WTC11 (cell line): ENCODE measurements around the gene GJC3. TPM values are rescaled to one million over a fixed set of nuclear protein-coding genes. Genes with fewer than 3 reads are reported as not detected.

Experiments used
- ATAC-seq: fragments of 200-7000 bp; cut with Tn5 transposase; 2 replicates; pipeline ENCODE4 v1.10.0; 2021; ENCODE audit warnings: mild to moderate bottlenecking, moderate library complexity
- CTCF ChIA-PET: fragments of 300-600 bp; sonication (Branson Sonifier 250); formaldehyde crosslinking; loops from one replicate; lab custom pipeline; 2021; ENCODE audit warnings: antibody characterized with exemption; lab: Charles Lee
- POLR2A ChIA-PET: fragments of 350-600 bp; sonication (Branson Sonifier 250); formaldehyde crosslinking; loops from one replicate; lab custom pipeline; 2021; ENCODE audit warnings: antibody characterized with exemption; lab: Charles Lee
- DNase-seq: peaks from one replicate; pipeline ENCODE4 v3.0.0; 2021; ENCODE audit warnings: low spot score
- H3K27ac Mint-ChIP-seq: 2 replicates; pipeline ENCODE4 v1.8.0; 2021; ENCODE audit warnings: mixed read lengths
- H3K27me3 Mint-ChIP-seq: 2 replicates; pipeline ENCODE4 v1.8.0; 2021; ENCODE audit warnings: low read depth, mild to moderate bottlenecking, moderate library complexity, mixed read lengths
- H3K36me3 Mint-ChIP-seq: 2 replicates; pipeline ENCODE4 v1.8.0; 2021; ENCODE audit warnings: mixed read lengths
- H3K4me1 Mint-ChIP-seq: 2 replicates; pipeline ENCODE4 v1.8.0; 2022; ENCODE audit warnings: mixed read lengths
- H3K4me3 Mint-ChIP-seq: 2 replicates; pipeline ENCODE4 v1.8.0; 2021; ENCODE audit warnings: mild to moderate bottlenecking, moderate library complexity, mixed read lengths
- H3K9me3 Mint-ChIP-seq: 2 replicates; pipeline ENCODE4 v1.8.0; 2021; ENCODE audit warnings: mixed read lengths
- CBFB ChIP-seq: sonication (generic); formaldehyde crosslinking; IDR thresholded peaks from 2 replicates; pipeline ENCODE4 v1.8.1; 2022; ENCODE audit warnings: mild to moderate bottlenecking, low read depth, missing genetic modification reagents
- CREB1 ChIP-seq: sonication (generic); formaldehyde crosslinking; IDR thresholded peaks from 2 replicates; pipeline ENCODE4 v1.8.0; 2023; ENCODE audit warnings: mild to moderate bottlenecking, missing genetic modification reagents
- ELF4 ChIP-seq: sonication (generic); formaldehyde crosslinking; IDR thresholded peaks from 2 replicates; pipeline ENCODE4 v1.8.1; 2022; ENCODE audit warnings: low read depth, mild to moderate bottlenecking, moderate library complexity, missing genetic modification reagents
- GABPB1 ChIP-seq: sonication (generic); formaldehyde crosslinking; IDR thresholded peaks from 2 replicates; pipeline ENCODE4 v1.8.1; 2023; ENCODE audit warnings: mild to moderate bottlenecking, missing genetic modification reagents
- JUN ChIP-seq: sonication (generic); formaldehyde crosslinking; IDR thresholded peaks from 2 replicates; pipeline ENCODE4 v1.8.0; 2023; ENCODE audit warnings: mild to moderate bottlenecking, missing genetic modification reagents
- NFATC4 ChIP-seq: fragments of 250-450 bp; sonication (Bioruptor Pico); IDR thresholded peaks from 2 replicates; pipeline ENCODE4 v1.9.0; 2021; ENCODE audit warnings: mild to moderate bottlenecking
- NR2C2 ChIP-seq: sonication (generic); formaldehyde crosslinking; IDR thresholded peaks from 2 replicates; pipeline ENCODE4 v1.8.0; 2022; ENCODE audit warnings: mild to moderate bottlenecking, missing genetic modification reagents
- RELA ChIP-seq: sonication (generic); formaldehyde crosslinking; IDR thresholded peaks from 2 replicates; pipeline ENCODE4 v1.8.1; 2022; ENCODE audit warnings: missing genetic modification reagents, mild to moderate bottlenecking, borderline replicate concordance
- SMAD4 ChIP-seq: sonication (generic); formaldehyde crosslinking; IDR thresholded peaks from 2 replicates; pipeline ENCODE4 v1.8.0; 2022; ENCODE audit warnings: mild to moderate bottlenecking, missing genetic modification reagents
- SOX15 ChIP-seq: fragments of 250-450 bp; sonication (Bioruptor Pico); IDR thresholded peaks from 2 replicates; pipeline ENCODE4 v1.9.0; 2021; ENCODE audit warnings: mild to moderate bottlenecking
- TEAD1 ChIP-seq: sonication (generic); formaldehyde crosslinking; IDR thresholded peaks from 2 replicates; pipeline ENCODE4 v1.8.0; 2022; ENCODE audit warnings: mild to moderate bottlenecking, missing genetic modification reagents
- TEAD4 ChIP-seq: sonication (generic); formaldehyde crosslinking; IDR thresholded peaks from 2 replicates; pipeline ENCODE4 v1.8.0; 2022; ENCODE audit warnings: mild to moderate bottlenecking, missing genetic modification reagents
- ZNF121 ChIP-seq: sonication (generic); formaldehyde crosslinking; IDR thresholded peaks from 2 replicates; pipeline ENCODE4 v1.8.0; 2023; ENCODE audit warnings: missing genetic modification reagents
- ZNF317 ChIP-seq: sonication (generic); formaldehyde crosslinking; IDR thresholded peaks from 2 replicates; pipeline ENCODE4 v1.8.1; 2023; ENCODE audit warnings: low read depth, mild to moderate bottlenecking, moderate library complexity, missing genetic modification reagents, borderline replicate concordance
- total RNA-seq: library from RNA; stranded (reverse); gene quantifications from 3 replicates; pipeline ENCODE4 v1.2.3, GENCODE V29; 2021
- TF ChIP-seq, protein P1 (sequence below): sonication (generic); formaldehyde crosslinking; IDR thresholded peaks from 2 replicates; pipeline ENCODE4 v1.8.1; 2022; ENCODE audit warnings: missing genetic modification reagents, borderline replicate concordance
- TF ChIP-seq, protein P2 (sequence below): sonication (generic); formaldehyde crosslinking; IDR thresholded peaks from 2 replicates; pipeline ENCODE4 v1.8.1; 2022; ENCODE audit warnings: low read depth, missing genetic modification reagents, borderline replicate concordance
- TF ChIP-seq, protein P3 (sequence below): sonication (generic); formaldehyde crosslinking; IDR thresholded peaks from 2 replicates; pipeline ENCODE4 v1.8.0; 2023; ENCODE audit warnings: missing genetic modification reagents
- TF ChIP-seq, protein P4 (sequence below): sonication (generic); formaldehyde crosslinking; IDR thresholded peaks from 2 replicates; pipeline ENCODE4 v1.8.1; 2023; ENCODE audit warnings: mild to moderate bottlenecking, moderate library complexity, missing genetic modification reagents
- TF ChIP-seq, protein P5 (sequence below): fragments of 250-450 bp; sonication (Bioruptor Pico); IDR thresholded peaks from 2 replicates; pipeline ENCODE4 v1.8.0; 2021; ENCODE audit warnings: mild to moderate bottlenecking
- TF ChIP-seq, protein P6 (sequence below): fragments of 250-450 bp; sonication (Bioruptor Pico); IDR thresholded peaks from 2 replicates; pipeline ENCODE4 v1.9.0; 2021; ENCODE audit warnings: mild to moderate bottlenecking, borderline replicate concordance

GJC3 gene
- total RNA-seq, 1 experiment from 2014 or later, result 2.9 TPM

DNA sequence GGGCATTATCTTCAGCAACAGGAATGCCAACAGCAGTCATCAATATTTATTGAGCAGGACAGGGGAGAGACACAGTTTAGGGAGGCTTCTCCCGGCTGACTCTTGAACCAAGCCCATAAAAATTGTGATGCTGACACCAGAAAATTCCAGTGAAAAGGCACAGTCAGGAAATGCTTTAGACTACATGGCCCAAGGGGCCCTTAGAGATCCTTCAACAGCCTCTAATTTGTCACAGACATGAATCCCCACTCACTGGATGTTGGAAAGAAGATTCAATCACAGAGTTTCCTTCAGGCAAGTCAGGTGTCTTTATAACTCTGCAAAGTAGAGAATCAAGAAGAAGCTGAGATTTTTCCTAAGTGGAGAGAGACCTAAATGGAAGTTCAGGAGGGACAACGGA lies 1.2 kb downstream of the GJC3 start:
- peaks cover 41% of the 10 kb centered on the region for H3K4me1 Mint-ChIP-seq
- H3K9me3 Mint-ChIP-seq, result peaks cover 14% of the 10 kb centered on the region
- H3K27ac Mint-ChIP-seq, result peak overlapping the region; percentile 29; the same call in 1 of the 2 replicates
- POLR2A ChIA-PET, result no interaction called here
- no peak for ATAC-seq
- H3K4me3 Mint-ChIP-seq, result 0 out of 2 replicates have a peak overlapping the region, but pooled peaks have one; percentile 64
- CTCF ChIA-PET, result no interaction called here
- H3K36me3 Mint-ChIP-seq, result peaks cover 3% of the 10 kb centered on the region
- DNase-seq, result no peak
- no peak for TF ChIP-seq TEAD4 (CRISPR knock-in tag)
- TF ChIP-seq, protein P1, sequence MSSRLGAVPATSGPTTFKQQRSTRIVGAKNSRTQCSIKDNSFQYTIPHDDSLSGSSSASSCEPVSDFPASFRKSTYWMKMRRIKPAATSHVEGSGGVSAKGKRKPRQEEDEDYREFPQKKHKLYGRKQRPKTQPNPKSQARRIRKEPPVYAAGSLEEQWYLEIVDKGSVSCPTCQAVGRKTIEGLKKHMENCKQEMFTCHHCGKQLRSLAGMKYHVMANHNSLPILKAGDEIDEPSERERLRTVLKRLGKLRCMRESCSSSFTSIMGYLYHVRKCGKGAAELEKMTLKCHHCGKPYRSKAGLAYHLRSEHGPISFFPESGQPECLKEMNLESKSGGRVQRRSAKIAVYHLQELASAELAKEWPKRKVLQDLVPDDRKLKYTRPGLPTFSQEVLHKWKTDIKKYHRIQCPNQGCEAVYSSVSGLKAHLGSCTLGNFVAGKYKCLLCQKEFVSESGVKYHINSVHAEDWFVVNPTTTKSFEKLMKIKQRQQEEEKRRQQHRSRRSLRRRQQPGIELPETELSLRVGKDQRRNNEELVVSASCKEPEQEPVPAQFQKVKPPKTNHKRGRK (CRISPR knock-in tag), result no peak
- TF ChIP-seq ELF4 (CRISPR knock-in tag), result no peak
- no peak for TF ChIP-seq ZNF121
- TF ChIP-seq, protein P2, sequence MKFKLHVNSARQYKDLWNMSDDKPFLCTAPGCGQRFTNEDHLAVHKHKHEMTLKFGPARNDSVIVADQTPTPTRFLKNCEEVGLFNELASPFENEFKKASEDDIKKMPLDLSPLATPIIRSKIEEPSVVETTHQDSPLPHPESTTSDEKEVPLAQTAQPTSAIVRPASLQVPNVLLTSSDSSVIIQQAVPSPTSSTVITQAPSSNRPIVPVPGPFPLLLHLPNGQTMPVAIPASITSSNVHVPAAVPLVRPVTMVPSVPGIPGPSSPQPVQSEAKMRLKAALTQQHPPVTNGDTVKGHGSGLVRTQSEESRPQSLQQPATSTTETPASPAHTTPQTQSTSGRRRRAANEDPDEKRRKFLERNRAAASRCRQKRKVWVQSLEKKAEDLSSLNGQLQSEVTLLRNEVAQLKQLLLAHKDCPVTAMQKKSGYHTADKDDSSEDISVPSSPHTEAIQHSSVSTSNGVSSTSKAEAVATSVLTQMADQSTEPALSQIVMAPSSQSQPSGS, result no peak
- no peak for TF ChIP-seq NFATC4
- no peak for TF ChIP-seq GABPB1 (CRISPR knock-in tag)
- no peak for TF ChIP-seq SMAD4 (CRISPR knock-in tag)
- no peak for TF ChIP-seq CREB1
- TF ChIP-seq, protein P3, sequence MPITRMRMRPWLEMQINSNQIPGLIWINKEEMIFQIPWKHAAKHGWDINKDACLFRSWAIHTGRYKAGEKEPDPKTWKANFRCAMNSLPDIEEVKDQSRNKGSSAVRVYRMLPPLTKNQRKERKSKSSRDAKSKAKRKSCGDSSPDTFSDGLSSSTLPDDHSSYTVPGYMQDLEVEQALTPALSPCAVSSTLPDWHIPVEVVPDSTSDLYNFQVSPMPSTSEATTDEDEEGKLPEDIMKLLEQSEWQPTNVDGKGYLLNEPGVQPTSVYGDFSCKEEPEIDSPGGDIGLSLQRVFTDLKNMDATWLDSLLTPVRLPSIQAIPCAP, result no peak
- no peak for TF ChIP-seq ZNF317 (CRISPR knock-in tag)
- TF ChIP-seq TEAD1 (CRISPR knock-in tag), result no peak
- TF ChIP-seq NR2C2 (CRISPR knock-in tag), result no peak
- peaks cover 14% of the 10 kb centered on the region for H3K27me3 Mint-ChIP-seq

DNA sequence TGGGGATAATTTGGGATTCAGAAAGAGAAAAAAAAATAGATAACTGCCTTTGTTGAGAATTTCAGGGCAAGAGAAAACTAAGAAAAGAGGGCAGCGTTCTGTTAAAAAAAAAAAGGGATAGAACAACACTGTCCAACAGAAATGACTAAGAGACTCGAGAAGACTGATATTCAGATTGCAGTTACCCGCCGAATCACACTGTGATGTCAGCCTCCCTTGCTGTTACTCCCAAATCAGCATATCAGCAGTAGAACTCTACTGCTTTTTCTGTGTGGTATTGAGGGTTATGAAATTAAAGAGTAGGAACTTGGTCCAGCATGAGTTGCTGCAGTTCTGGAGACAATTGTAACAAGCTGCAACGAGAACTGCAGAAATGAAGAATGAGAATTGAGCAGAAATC lies 1.9 kb downstream of the GJC3 start:
- H3K4me1 Mint-ChIP-seq, result peaks cover 40% of the 10 kb centered on the region
- no peak for ATAC-seq
- TF ChIP-seq ELF4 (CRISPR knock-in tag) (no peak), ZNF121 (no peak), NR2C2 (CRISPR knock-in tag) (no peak), RELA (CRISPR knock-in tag) (no peak), JUN (no peak), TEAD1 (CRISPR knock-in tag) (no peak), SOX15 (no peak), CBFB (CRISPR knock-in tag) (no peak)
- TF ChIP-seq, protein P4, sequence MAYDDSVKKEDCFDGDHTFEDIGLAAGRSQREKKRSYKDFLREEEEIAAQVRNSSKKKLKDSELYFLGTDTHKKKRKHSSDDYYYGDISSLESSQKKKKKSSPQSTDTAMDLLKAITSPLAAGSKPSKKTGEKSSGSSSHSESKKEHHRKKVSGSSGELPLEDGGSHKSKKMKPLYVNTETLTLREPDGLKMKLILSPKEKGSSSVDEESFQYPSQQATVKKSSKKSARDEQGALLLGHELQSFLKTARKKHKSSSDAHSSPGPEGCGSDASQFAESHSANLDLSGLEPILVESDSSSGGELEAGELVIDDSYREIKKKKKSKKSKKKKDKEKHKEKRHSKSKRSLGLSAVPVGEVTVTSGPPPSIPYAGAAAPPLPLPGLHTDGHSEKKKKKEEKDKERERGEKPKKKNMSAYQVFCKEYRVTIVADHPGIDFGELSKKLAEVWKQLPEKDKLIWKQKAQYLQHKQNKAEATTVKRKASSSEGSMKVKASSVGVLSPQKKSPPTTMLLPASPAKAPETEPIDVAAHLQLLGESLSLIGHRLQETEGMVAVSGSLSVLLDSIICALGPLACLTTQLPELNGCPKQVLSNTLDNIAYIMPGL (CRISPR knock-in tag), result no peak
- TF ChIP-seq, protein P5, sequence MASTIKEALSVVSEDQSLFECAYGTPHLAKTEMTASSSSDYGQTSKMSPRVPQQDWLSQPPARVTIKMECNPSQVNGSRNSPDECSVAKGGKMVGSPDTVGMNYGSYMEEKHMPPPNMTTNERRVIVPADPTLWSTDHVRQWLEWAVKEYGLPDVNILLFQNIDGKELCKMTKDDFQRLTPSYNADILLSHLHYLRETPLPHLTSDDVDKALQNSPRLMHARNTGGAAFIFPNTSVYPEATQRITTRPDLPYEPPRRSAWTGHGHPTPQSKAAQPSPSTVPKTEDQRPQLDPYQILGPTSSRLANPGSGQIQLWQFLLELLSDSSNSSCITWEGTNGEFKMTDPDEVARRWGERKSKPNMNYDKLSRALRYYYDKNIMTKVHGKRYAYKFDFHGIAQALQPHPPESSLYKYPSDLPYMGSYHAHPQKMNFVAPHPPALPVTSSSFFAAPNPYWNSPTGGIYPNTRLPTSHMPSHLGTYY (CRISPR knock-in tag), result no peak
- TF ChIP-seq, protein P6, sequence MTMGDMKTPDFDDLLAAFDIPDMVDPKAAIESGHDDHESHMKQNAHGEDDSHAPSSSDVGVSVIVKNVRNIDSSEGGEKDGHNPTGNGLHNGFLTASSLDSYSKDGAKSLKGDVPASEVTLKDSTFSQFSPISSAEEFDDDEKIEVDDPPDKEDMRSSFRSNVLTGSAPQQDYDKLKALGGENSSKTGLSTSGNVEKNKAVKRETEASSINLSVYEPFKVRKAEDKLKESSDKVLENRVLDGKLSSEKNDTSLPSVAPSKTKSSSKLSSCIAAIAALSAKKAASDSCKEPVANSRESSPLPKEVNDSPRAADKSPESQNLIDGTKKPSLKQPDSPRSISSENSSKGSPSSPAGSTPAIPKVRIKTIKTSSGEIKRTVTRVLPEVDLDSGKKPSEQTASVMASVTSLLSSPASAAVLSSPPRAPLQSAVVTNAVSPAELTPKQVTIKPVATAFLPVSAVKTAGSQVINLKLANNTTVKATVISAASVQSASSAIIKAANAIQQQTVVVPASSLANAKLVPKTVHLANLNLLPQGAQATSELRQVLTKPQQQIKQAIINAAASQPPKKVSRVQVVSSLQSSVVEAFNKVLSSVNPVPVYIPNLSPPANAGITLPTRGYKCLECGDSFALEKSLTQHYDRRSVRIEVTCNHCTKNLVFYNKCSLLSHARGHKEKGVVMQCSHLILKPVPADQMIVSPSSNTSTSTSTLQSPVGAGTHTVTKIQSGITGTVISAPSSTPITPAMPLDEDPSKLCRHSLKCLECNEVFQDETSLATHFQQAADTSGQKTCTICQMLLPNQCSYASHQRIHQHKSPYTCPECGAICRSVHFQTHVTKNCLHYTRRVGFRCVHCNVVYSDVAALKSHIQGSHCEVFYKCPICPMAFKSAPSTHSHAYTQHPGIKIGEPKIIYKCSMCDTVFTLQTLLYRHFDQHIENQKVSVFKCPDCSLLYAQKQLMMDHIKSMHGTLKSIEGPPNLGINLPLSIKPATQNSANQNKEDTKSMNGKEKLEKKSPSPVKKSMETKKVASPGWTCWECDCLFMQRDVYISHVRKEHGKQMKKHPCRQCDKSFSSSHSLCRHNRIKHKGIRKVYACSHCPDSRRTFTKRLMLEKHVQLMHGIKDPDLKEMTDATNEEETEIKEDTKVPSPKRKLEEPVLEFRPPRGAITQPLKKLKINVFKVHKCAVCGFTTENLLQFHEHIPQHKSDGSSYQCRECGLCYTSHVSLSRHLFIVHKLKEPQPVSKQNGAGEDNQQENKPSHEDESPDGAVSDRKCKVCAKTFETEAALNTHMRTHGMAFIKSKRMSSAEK (CRISPR knock-in tag), result no peak
- TF ChIP-seq, all 79 proteins: peak for 0
- H3K9me3 Mint-ChIP-seq, result peaks cover 20% of the 10 kb centered on the region
- H3K27me3 Mint-ChIP-seq, result peaks cover 14% of the 10 kb centered on the region
- H3K27ac Mint-ChIP-seq, result peak overlapping the region; percentile 29; the same call in 1 of the 2 replicates
- ChIA-PET POLR2A (no interaction called here), CTCF (no interaction called here)
- H3K4me3 Mint-ChIP-seq, result no peak overlapping the region
- DNase-seq, result no peak
- H3K36me3 Mint-ChIP-seq, result peaks cover 7% of the 10 kb centered on the region
